Activated CD8-positive, alpha-beta T cell treated with anti-CD3 and anti-CD28 coated beads, Interleukin-2, amount 10 ng/mL, durations not matched to agents 7 days and 5 days (primary cell): ENCODE results near the gene SMOC1. TPM values are rescaled to one million over a fixed set of nuclear protein-coding genes. Genes with fewer than 3 reads are reported as not detected.

ENCODE experiments used
- ATAC-seq: fragments of 150-1000 bp; cut with Tn5 transposase; one replicate; pipeline ENCODE4 v1.10.0; 2021; ENCODE audit warnings: moderate library complexity
- CTCF ChIA-PET: fragments of 350-600 bp; sonication (Branson Sonifier 250); formaldehyde crosslinking; loops from one replicate; lab custom pipeline; 2021; ENCODE audit warnings: antibody characterized with exemption; lab: Charles Lee
- POLR2A ChIA-PET: fragments of 350-600 bp; sonication (Branson Sonifier 250); formaldehyde crosslinking; loops from one replicate; lab custom pipeline; 2021; ENCODE audit warnings: antibody characterized with exemption; lab: Charles Lee
- DNase-seq: peaks from one replicate; pipeline ENCODE4 v3.0.0-alpha.2; 2020
- H3K27ac Mint-ChIP-seq: one replicate; pipeline ENCODE4 v1.8.0; 2021; ENCODE audit warnings: mild to moderate bottlenecking, mixed read lengths
- H3K27me3 Mint-ChIP-seq: one replicate; pipeline ENCODE4 v1.8.0; 2021; ENCODE audit warnings: low read depth, mixed read lengths
- H3K36me3 Mint-ChIP-seq: one replicate; pipeline ENCODE4 v1.8.0; 2021; ENCODE audit warnings: low read depth, mixed read lengths
- H3K4me1 Mint-ChIP-seq: one replicate; pipeline ENCODE4 v1.8.0; 2021; ENCODE audit warnings: low read depth, mixed read lengths
- H3K4me3 Mint-ChIP-seq: one replicate; pipeline ENCODE4 v1.8.0; 2021; ENCODE audit warnings: mild to moderate bottlenecking, mixed read lengths
- H3K9me3 Mint-ChIP-seq: one replicate; pipeline ENCODE4 v1.8.0; 2022; ENCODE audit warnings: mixed read lengths; ENCODE audit not compliant: insufficient read depth
- total RNA-seq, 2 experiments: library from RNA; stranded (reverse); gene quantifications; one replicate each; pipeline ENCODE4 v1.2.3, GENCODE V29; 2021

The SMOC1 gene
- total RNA-seq, 2 experiments from 2014 or later = not detected

DNA sequence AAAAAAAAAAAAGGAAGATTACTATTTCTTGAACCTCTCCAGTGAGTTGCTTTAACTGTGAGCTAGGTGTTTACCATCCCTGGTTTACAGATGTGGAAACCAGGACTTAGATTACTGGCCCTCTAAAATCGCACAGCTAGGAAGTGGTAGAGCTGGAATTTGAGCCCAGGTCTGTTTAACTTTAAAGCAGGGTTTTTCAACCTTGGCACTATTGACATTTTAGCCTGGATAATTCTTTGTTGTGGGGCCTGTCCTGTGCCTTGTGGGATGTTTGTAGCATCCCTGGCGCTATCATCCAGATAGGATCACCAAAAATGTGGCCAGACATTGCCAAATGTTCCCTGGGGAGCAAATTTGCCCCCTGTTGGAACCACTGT is 28.5 kb upstream of the SMOC1 start:
- ATAC-seq (no peak), DNase-seq (no peak)
- H3K4me3 Mint-ChIP-seq = no peak overlapping the region
- H3K27ac Mint-ChIP-seq = no peak overlapping the region
- CTCF ChIA-PET = no interaction called here
- POLR2A ChIA-PET = no interaction called here
- no peaks in the 10 kb centered on the region for H3K9me3 Mint-ChIP-seq
- H3K36me3 Mint-ChIP-seq = no peaks in the 10 kb centered on the region
- H3K4me1 Mint-ChIP-seq = no peaks in the 10 kb centered on the region
- peaks cover 9% of the 10 kb centered on the region for H3K27me3 Mint-ChIP-seq

DNA sequence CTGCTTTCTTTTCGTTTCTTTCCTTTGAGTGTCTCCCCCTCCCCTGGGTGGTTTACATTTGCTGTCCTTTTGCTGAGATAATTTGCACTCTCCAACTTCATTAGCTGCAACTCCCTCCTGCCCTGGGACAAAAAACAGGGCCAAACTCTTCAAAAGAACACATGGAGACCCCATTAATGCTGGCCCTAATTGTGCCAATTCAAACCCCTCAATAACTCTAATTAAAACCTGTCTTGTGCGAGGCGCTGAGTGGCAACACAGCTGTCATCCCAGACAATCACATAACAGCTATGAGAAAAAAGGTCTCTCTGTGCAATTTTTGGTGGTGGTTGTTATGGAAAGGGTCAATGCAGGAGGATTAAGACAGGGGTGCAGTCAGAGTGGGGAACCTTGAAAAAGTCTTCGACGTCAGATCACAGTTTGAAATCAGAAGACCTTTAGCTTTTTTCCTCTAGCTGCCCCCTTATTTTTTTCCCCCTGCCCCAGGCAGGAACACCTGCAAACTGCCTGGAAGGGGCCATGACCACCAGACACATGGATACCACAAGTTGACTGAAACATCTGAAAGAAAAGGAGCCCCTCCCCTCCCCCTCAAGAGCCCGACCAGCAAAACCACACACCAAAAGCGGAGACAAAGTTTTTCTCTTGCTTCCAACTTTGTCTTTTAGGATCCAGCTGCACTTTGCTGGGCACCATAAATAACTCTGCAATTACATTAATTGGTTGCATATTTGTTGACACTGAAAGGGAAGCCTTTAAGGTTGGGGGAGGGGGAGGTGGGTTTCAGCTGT is 26.5 kb upstream of the SMOC1 start:
- Mint-ChIP-seq H3K27ac (no peak overlapping the region), H3K9me3 (no peaks in the 10 kb centered on the region), H3K4me3 (no peak overlapping the region), H3K27me3 (peaks cover 11% of the 10 kb centered on the region), H3K36me3 (no peaks in the 10 kb centered on the region), H3K4me1 (no peaks in the 10 kb centered on the region)
- CTCF ChIA-PET = no interaction called here
- POLR2A ChIA-PET = no interaction called here
- ATAC-seq (no peak), DNase-seq (no peak)

DNA sequence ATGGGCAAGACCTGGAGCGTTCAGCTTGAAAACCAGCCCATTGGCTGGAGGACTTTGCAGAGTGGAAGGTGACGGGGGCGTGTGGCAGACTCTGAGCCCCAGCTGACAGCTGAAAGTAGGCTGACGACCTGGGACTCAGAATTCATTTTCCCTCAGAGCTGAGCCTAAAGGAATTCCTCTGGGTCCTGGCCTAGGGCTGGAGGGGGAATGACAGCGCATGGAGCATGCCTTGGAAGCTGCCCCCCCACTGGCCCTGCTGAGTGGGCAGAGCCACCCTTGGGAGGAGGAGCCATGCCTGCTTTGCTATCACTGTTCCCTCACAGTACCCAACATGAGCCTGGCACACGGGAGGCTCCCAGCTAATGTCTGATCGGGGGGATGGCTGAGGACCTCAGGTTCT is 25.4 kb upstream of the SMOC1 start:
- no peak for ATAC-seq
- ChIA-PET CTCF (interaction anchor here (1.9 kb wide), 1 partner anchor 174 kb away, joined by 5 read pairs; no protein-coding TSS in a partner anchor), POLR2A (no interaction called here)
- no peaks in the 10 kb centered on the region for H3K4me1 Mint-ChIP-seq
- no peak overlapping the region for H3K27ac Mint-ChIP-seq
- H3K36me3 Mint-ChIP-seq = no peaks in the 10 kb centered on the region
- H3K4me3 Mint-ChIP-seq = no peak overlapping the region
- no peak for DNase-seq
- H3K9me3 Mint-ChIP-seq = no peaks in the 10 kb centered on the region
- H3K27me3 Mint-ChIP-seq = peaks cover 11% of the 10 kb centered on the region

DNA sequence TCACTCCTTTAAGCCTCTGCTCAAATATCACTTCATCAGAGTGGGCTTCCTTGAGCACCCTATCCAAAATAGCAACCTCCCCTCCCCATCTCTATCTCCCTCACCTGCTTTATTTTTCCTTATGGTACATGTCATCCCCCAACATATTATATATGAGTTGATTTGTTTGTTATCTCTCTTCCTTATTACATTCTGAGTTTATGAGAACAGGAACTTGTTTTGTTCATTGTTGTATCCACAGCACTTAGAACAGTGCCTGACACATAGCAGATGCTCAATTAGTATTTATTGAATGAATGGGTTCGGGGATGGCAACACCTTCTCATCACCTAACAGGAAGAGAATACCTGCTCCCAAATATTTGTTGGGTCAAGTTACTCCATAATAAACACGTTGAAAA is 24.6 kb upstream of the SMOC1 start:
- POLR2A ChIA-PET = no interaction called here
- H3K36me3 Mint-ChIP-seq = no peaks in the 10 kb centered on the region
- no peaks in the 10 kb centered on the region for H3K9me3 Mint-ChIP-seq

DNA sequence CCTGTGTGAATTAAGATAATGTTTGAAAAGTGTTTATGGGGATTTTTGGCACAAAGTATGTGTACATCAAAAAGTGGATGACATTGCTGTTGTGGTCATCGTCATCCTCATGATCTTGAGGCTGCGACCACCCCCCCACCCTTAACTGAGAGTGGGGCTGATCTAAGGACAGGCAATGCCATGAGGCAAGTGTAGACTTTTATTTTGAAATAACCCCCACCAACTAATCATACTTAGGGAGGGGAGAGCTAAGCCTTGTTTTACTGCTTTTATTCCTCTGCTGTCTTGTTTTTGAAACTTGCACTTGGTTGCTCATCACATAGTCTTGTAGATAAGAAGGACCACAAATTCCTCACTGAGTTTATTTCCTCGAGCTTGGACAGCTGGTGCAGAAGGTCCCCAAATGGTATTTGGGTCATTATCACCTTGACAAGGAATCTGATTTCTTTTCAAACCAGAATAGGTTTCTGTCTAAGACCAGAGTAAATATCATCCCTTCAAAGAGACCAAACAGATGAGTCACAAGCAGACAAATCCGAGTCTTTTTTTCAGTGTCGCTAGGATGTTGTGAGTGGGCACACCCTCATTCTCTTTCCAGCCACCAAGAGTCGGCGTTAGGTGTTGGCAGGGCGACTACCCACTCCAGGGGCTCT is 23.9 kb upstream of the SMOC1 start:
- ATAC-seq (no peak), DNase-seq (no peak)
- H3K36me3 Mint-ChIP-seq = no peaks in the 10 kb centered on the region
- H3K27ac Mint-ChIP-seq = no peak overlapping the region
- ChIA-PET POLR2A (no interaction called here), CTCF (interaction anchor here (1.1 to 1.9 kb wide), 2 partner anchors 173 to 219 kb away, joined by 3 to 5 read pairs; no protein-coding TSS in a partner anchor)
- H3K27me3 Mint-ChIP-seq = peaks cover 11% of the 10 kb centered on the region
- no peaks in the 10 kb centered on the region for H3K4me1 Mint-ChIP-seq
- no peak overlapping the region for H3K4me3 Mint-ChIP-seq
- no peaks in the 10 kb centered on the region for H3K9me3 Mint-ChIP-seq

More for the DNA sequence above, 24.6 kb upstream of the SMOC1 start:
- CTCF ChIA-PET = interaction anchor here (1.1 to 1.9 kb wide), 2 partner anchors 173 to 220 kb away, joined by 3 to 5 read pairs; no protein-coding TSS in a partner anchor
- Mint-ChIP-seq H3K4me1 (no peaks in the 10 kb centered on the region), H3K4me3 (no peak overlapping the region), H3K27me3 (peaks cover 11% of the 10 kb centered on the region), H3K27ac (no peak overlapping the region)
- no peak for ATAC-seq
- DNase-seq = no peak

DNA sequence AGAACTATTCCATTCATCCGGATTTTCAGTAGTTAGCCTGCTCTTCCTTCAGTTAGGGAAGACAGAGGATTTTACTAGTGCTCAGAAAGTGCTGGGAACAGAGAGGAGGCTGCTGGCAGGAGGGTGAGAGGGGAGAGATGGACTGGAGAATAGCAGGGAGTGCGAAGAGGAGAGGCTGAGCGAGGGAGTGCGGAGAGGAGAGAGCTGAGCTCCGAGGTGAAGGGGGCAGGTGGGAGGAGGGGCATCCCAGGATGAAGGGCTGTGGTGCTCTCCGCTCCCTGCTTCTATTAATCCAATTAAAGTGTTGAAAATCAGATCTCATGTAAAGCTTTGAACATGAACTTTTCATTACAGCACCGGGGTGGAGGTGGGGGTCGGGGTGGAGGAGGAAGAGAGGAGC is 20.4 kb upstream of the SMOC1 start:
- Mint-ChIP-seq H3K27ac (no peak overlapping the region), H3K27me3 (peaks cover 18% of the 10 kb centered on the region), H3K4me1 (no peaks in the 10 kb centered on the region), H3K9me3 (no peaks in the 10 kb centered on the region), H3K4me3 (no peak overlapping the region), H3K36me3 (no peaks in the 10 kb centered on the region)
- ATAC-seq = no peak
- CTCF ChIA-PET = no interaction called here
- POLR2A ChIA-PET = no interaction called here
- no peak for DNase-seq

DNA sequence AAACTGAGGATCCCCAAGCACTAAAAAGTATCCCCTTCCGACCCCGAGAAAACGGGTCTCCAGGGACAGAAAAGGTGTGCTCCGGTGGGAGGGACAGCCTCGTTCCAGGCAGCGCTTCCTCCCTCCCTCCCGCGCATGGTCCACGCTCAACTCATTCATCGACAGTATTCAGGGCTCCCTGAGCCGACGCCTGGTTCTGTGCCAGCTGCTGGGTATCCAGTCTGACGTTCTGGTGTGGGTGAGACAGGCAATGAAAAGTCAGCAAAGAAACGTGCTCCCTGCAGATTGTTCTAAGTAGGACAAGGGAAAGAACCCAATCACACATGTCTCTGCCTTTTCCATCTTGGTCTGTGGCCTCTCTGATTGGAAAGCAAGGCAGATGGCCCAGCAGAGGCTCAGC is 19.6 kb upstream of the SMOC1 start:
- no peak for DNase-seq

DNA sequence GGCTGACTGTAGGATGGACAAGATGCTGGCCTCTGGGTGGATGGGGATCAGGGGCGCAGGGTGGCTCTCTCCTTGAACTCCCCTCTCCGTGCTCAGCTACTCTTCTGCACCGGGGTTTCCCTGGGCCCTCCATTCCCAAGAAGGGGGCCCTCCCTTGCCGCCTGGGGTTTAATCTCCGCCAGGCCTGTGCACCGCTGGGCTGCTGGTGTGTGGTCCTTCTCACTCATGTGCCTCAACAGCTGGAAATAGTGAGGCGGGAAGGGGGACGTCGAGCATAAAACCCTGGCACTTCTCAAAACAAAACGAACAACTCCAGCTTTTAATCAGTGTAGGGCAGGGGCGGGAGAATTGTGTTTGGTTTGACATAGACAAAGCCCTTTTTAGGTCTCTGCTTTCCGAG is 19.0 kb upstream of the SMOC1 start:
- no peaks in the 10 kb centered on the region for H3K4me1 Mint-ChIP-seq
- peaks cover 11% of the 10 kb centered on the region for H3K27me3 Mint-ChIP-seq
- no peaks in the 10 kb centered on the region for H3K9me3 Mint-ChIP-seq
- CTCF ChIA-PET = no interaction called here
- DNase-seq (no peak), ATAC-seq (no peak)
- H3K36me3 Mint-ChIP-seq = no peaks in the 10 kb centered on the region
- POLR2A ChIA-PET = interaction anchor here (0.7 kb wide), 1 partner anchor 17 kb away, joined by 3 read pairs; no protein-coding TSS in a partner anchor
- H3K4me3 Mint-ChIP-seq = no peak overlapping the region
- H3K27ac Mint-ChIP-seq = no peak overlapping the region

More for the DNA sequence above, 19.6 kb upstream of the SMOC1 start:
- no peaks in the 10 kb centered on the region for H3K4me1 Mint-ChIP-seq
- H3K9me3 Mint-ChIP-seq = no peaks in the 10 kb centered on the region
- H3K27me3 Mint-ChIP-seq = peaks cover 15% of the 10 kb centered on the region
- no peak overlapping the region for H3K27ac Mint-ChIP-seq
- no peaks in the 10 kb centered on the region for H3K36me3 Mint-ChIP-seq
- no peak overlapping the region for H3K4me3 Mint-ChIP-seq
- no peak for ATAC-seq
- CTCF ChIA-PET = no interaction called here
- POLR2A ChIA-PET = no interaction called here

DNA sequence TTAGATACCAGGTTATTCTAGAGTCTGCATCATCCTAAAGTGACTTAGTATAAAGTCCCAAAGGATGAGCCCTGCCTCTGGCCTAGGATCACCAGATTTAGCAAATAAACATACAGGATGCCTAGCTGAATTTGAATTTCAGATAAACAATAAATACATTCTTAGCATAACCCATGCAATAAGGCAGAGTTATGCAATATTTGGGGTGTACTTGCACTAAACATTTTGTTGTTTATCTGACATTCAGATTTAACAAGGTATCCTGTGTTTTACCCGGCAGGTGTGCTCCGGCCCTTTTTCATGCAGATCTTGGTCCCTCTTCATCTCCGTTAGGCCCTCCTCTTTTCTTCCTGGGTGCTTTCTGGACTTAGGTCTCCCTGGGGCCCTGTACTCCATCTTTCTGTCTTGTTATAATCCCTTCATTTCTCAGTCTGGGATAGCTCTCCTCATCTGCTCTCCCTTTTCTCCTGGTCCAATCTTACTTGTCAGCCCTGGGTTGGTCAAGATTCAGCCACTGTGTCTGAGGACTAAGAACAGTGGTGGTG is 18.1 kb upstream of the SMOC1 start:
- no peaks in the 10 kb centered on the region for H3K9me3 Mint-ChIP-seq
- no peaks in the 10 kb centered on the region for H3K4me1 Mint-ChIP-seq
- DNase-seq (no peak), ATAC-seq (no peak)
- ChIA-PET CTCF (no interaction called here), POLR2A (interaction anchor here (0.7 kb wide), 1 partner anchor 16 kb away, joined by 3 read pairs; no protein-coding TSS in a partner anchor)
- no peak overlapping the region for H3K27ac Mint-ChIP-seq
- H3K36me3 Mint-ChIP-seq = no peaks in the 10 kb centered on the region
- H3K27me3 Mint-ChIP-seq = peaks cover 10% of the 10 kb centered on the region
- no peak overlapping the region for H3K4me3 Mint-ChIP-seq

DNA sequence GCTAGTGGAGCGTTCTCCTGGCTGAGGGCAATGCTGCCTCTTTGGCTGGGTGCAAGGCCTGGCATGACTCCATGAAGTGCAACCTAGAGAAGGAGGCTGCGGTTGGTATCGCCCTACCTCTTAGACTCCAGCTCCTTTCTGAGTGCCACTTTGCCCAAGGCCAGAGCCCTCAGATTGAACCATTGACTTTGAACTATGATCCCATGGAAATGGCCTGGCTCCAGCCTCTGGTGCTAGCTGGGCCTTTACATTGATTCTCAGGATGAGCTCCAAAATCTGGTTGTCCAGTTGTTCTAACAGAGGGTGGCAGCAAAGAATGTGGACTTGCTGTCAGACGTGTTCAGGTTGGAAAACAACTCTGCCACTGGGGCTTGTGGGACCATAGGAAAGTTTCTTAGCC is 16.1 kb upstream of the SMOC1 start:
- no peak overlapping the region for H3K27ac Mint-ChIP-seq
- H3K36me3 Mint-ChIP-seq = no peaks in the 10 kb centered on the region
- no peaks in the 10 kb centered on the region for H3K4me1 Mint-ChIP-seq
- ChIA-PET POLR2A (no interaction called here), CTCF (no interaction called here)
- H3K4me3 Mint-ChIP-seq = no peak overlapping the region
- ATAC-seq (no peak), DNase-seq (no peak)
- no peaks in the 10 kb centered on the region for H3K9me3 Mint-ChIP-seq
- peaks cover 9% of the 10 kb centered on the region for H3K27me3 Mint-ChIP-seq

DNA sequence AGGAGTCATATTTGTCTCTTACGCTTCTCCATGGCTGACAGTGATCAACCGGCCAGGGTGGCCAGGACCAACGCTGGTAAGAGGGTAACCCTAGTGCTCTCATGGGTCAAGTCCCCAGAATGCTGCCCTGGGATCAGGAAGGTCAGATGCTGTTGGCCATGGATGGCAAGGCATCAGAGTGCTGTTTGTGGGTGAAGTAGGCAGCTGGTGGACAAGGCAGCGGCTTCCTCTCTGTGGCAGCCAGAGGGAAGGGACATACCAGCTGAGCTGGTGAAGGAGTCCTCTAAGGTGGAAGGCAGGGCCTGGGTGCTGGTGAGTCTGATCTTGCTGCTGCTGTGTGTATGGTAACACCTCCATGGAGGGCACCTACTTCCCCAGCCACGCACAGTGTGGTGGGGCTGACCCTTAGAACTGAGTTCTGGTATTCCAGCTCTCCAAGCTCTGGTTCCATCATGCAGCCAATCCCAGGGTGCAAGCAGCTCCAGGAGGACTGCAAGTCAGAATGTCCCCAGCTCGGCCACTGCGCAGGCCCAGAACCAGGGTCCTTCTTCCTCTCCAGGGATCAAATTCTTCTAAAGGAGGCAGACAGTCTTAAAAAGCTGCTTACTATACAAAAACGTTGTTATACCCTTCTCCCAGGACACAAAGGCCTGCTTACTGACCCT is 13.4 kb upstream of the SMOC1 start:
- Mint-ChIP-seq H3K27ac (no peak overlapping the region), H3K9me3 (no peaks in the 10 kb centered on the region), H3K36me3 (no peaks in the 10 kb centered on the region), H3K4me1 (no peaks in the 10 kb centered on the region), H3K27me3 (peaks cover 21% of the 10 kb centered on the region), H3K4me3 (no peak overlapping the region)
- DNase-seq (no peak), ATAC-seq (no peak)
- CTCF ChIA-PET = no interaction called here
- POLR2A ChIA-PET = no interaction called here
